Breast epithelium (tissue), 3 donors: Measurements from ENCODE around the gene PRKG1.

Experiments used
- POLR2A ChIP-seq: fragments of 450-650 bp; IDR thresholded peaks from one replicate; pipeline ENCODE4 v1.6.1; 2016; ENCODE audit warnings: antibody characterized with exemption, mild to moderate bottlenecking, moderate library complexity
- POLR2AphosphoS5 ChIP-seq, 3 donors: sonication (generic); formaldehyde crosslinking; IDR thresholded peaks; one replicate each; pipeline ENCODE4 v1.6.1; 2017; ENCODE audit warnings: antibody characterized with exemption in 3 of 3
- TF ChIP-seq, protein P1 (sequence below), 3 donors: fragments of 450-650 bp; IDR thresholded peaks; one replicate each; pipeline ENCODE4 v1.5.1; 2016 to 2017; ENCODE audit warnings: antibody characterized with exemption in 3 of 3, mild to moderate bottlenecking in 3 of 3, moderate library complexity in 3 of 3

DNA sequence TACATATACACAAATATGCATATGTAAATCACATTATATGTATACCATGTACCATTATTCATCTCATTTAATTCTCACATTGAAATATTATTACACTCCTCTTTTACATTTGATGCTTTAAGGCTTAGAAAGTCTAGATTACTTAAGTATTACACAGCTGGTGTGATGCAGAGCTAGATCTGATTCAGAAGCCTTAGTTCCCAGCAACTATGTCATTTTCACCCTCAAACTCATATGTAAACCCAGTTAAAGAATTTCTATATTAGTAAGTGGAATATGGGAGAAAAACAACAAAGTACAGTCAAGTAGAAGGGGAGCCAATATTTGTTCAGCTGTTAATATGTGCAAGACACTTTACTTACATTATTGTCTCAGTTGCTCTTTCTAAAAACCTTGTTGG, 699.4 kb downstream of the PRKG1 start:
- TF ChIP-seq, protein P1, sequence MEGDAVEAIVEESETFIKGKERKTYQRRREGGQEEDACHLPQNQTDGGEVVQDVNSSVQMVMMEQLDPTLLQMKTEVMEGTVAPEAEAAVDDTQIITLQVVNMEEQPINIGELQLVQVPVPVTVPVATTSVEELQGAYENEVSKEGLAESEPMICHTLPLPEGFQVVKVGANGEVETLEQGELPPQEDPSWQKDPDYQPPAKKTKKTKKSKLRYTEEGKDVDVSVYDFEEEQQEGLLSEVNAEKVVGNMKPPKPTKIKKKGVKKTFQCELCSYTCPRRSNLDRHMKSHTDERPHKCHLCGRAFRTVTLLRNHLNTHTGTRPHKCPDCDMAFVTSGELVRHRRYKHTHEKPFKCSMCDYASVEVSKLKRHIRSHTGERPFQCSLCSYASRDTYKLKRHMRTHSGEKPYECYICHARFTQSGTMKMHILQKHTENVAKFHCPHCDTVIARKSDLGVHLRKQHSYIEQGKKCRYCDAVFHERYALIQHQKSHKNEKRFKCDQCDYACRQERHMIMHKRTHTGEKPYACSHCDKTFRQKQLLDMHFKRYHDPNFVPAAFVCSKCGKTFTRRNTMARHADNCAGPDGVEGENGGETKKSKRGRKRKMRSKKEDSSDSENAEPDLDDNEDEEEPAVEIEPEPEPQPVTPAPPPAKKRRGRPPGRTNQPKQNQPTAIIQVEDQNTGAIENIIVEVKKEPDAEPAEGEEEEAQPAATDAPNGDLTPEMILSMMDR (IDR thresholded peaks at IDR 0.05): no peak
- TF ChIP-seq POLR2AphosphoS5 (IDR thresholded peaks at IDR 0.05) (no peak), POLR2A (no peak)
